HepG2 (cell line): ENCODE measurements around the gene ELANE. TPM values are rescaled to one million over a fixed set of nuclear protein-coding genes. Genes with fewer than 3 reads are reported as not detected.

Source experiments
- ATAC-seq: fragments of 200-7000 bp; cut with Tn5 transposase; 3 replicates; pipeline ENCODE4 v1.9.1; 2020; ENCODE audit warnings: mild to moderate bottlenecking, moderate library complexity
- BruUV-seq: library from RNA; stranded (reverse); fragments of 400-500 nt; replicated peaks from 2 replicates; lab custom pipeline; 2021; lab: Mats Ljungman, UMichigan
- CTCF ChIA-PET: fragments of 300-600 bp; formaldehyde crosslinking; extraction: SDS; loops from one replicate; lab custom pipeline; 2021; ENCODE audit warnings: low total read pairs, inconsistent platforms, low intra/inter-chr PET ratio; lab: Yijun Ruan, JAX
- POLR2A ChIA-PET: fragments of 350-600 bp; sonication (Branson Sonifier 250); formaldehyde crosslinking; loops from one replicate; lab custom pipeline; 2020; ENCODE audit warnings: antibody characterized with exemption, inconsistent platforms; lab: Yijun Ruan, JAX
- DNase-seq: peaks from one replicate; pipeline ENCODE4 v3.0.0-alpha.2; 2015; ENCODE audit warnings: low spot score
- FAIRE-seq: peaks from 3 replicates; lab custom pipeline; 2011; peaks lifted over from hg19 to GRCh38; lab: Jason Lieb, UNC
- H2AFZ ChIP-seq: one replicate; pipeline ENCODE4 v1.6.1; 2011; ENCODE audit warnings: low read length, inconsistent platforms
- H3K27ac ChIP-seq: fragments of 300-600 bp; 3 replicates; pipeline ENCODE4 v1.8.0; 2011; ENCODE audit warnings: mixed run types, mild to moderate bottlenecking, mixed read lengths, low read length, inconsistent platforms; ENCODE audit not compliant: insufficient read depth; ENCODE audit errors: extremely low read length
- H3K27me3 ChIP-seq, 2 experiments: fragments of 200-600 bp in 1 of 2; 2 replicates in 1 of 2; 3 replicates in 1 of 2; pipeline versions ENCODE4 v1.6.0 to v1.8.0; 2011; ENCODE audit warnings: low read length in 2 of 2, mild to moderate bottlenecking in 2 of 2, moderate library complexity in 2 of 2, inconsistent platforms in 1 of 2; ENCODE audit not compliant: insufficient read depth in 2 of 2, control insufficient read depth in 1 of 2
- H3K36me3 ChIP-seq, 2 experiments: fragments of 200-600 bp in 1 of 2; replicated peaks in 1 of 2; 2 replicates in 1 of 2; 3 replicates in 1 of 2; pipeline versions ENCODE4 v1.5.1 to v1.8.0; 2011; ENCODE audit warnings: low read length in 2 of 2, inconsistent platforms in 1 of 2; ENCODE audit not compliant: insufficient read depth in 2 of 2, control insufficient read depth in 1 of 2
- H3K4me1 ChIP-seq: 2 replicates; pipeline ENCODE4 v1.5.1; 2012; ENCODE audit warnings: low read length, inconsistent platforms; ENCODE audit not compliant: insufficient read depth
- H3K4me2 ChIP-seq: 2 replicates; pipeline ENCODE4 v1.6.0; 2011; ENCODE audit warnings: low read depth, low read length, inconsistent platforms
- H3K4me3 ChIP-seq, 3 experiments: fragments of 200-600 bp in 1 of 3; sonication (generic), shearing (Covaris generic) in 1 of 3; replicated peaks in 1 of 3; 2 replicates each; pipeline ENCODE4 v1.5.1; 2011 to 2016; ENCODE audit warnings: low read length in 3 of 3, inconsistent platforms in 2 of 3, low read depth in 2 of 3, mild to moderate bottlenecking in 2 of 3, control low read depth in 1 of 3, mixed read lengths in 1 of 3; ENCODE audit not compliant: insufficient read depth in 1 of 3
- H3K79me2 ChIP-seq: one replicate; pipeline ENCODE4 v1.6.1; 2011; ENCODE audit warnings: low read length, inconsistent platforms; ENCODE audit not compliant: insufficient read depth
- H3K9ac ChIP-seq: 2 replicates; pipeline ENCODE4 v1.6.0; 2011; ENCODE audit warnings: mild to moderate bottlenecking, low read depth, low read length, inconsistent platforms; ENCODE audit not compliant: insufficient read depth
- H3K9me3 ChIP-seq: 2 replicates; pipeline ENCODE4 v1.5.1; 2012; ENCODE audit warnings: mild to moderate bottlenecking, low read length
- H4K20me1 ChIP-seq: 2 replicates; pipeline ENCODE4 v1.6.0; 2011; ENCODE audit warnings: inconsistent platforms, mild to moderate bottlenecking, low read length, moderate library complexity; ENCODE audit not compliant: insufficient read depth
- ATAD3A ChIP-seq: sonication (generic); formaldehyde crosslinking; IDR thresholded peaks from 2 replicates; pipeline ENCODE4 v1.4.0; 2020; ENCODE audit warnings: missing genetic modification reagents
- NFRKB ChIP-seq: fragments of 450-650 bp; IDR thresholded peaks from 2 replicates; pipeline ENCODE4 v1.6.1; 2017
- NONO ChIP-seq, 2 experiments: fragments of 450-650 bp in 1 of 2; sonication (generic) in 1 of 2; formaldehyde crosslinking in 1 of 2; IDR thresholded peaks in 1 of 2; conservative IDR thresholded peaks in 1 of 2; 2 replicates each; pipeline versions ENCODE4 v1.6.1 to v1.8.0; 2017 to 2022; ENCODE audit warnings: mild to moderate bottlenecking in 1 of 2, missing genetic modification reagents in 1 of 2, moderate library complexity in 1 of 2
- SCMH1 ChIP-seq: sonication (generic); formaldehyde crosslinking; IDR thresholded peaks from 2 replicates; pipeline ENCODE4 v1.9.0; 2021; ENCODE audit warnings: missing genetic modification reagents, mild to moderate bottlenecking, borderline replicate concordance
- TEAD2 ChIP-seq: sonication (generic); formaldehyde crosslinking; IDR thresholded peaks from 2 replicates; pipeline ENCODE4 v1.9.0; 2021; ENCODE audit warnings: missing genetic modification reagents
- ZFP91 ChIP-seq: sonication (generic); formaldehyde crosslinking; IDR thresholded peaks from 2 replicates; pipeline ENCODE4 v1.9.0; 2022; ENCODE audit warnings: missing genetic modification reagents, mild to moderate bottlenecking, borderline replicate concordance
- ZNF281 ChIP-seq: sonication (generic); formaldehyde crosslinking; IDR thresholded peaks from 2 replicates; pipeline ENCODE4 v1.4.0; 2020; ENCODE audit warnings: missing genetic modification reagents, borderline replicate concordance
- ZNF768 ChIP-seq: sonication (generic); formaldehyde crosslinking; IDR thresholded peaks from 2 replicates; pipeline ENCODE4 v1.4.0; 2020; ENCODE audit warnings: missing genetic modification reagents
- ZNF788 ChIP-seq: sonication (generic); formaldehyde crosslinking; IDR thresholded peaks from 2 replicates; pipeline ENCODE4 v1.5.0; 2020; ENCODE audit warnings: mild to moderate bottlenecking, missing genetic modification reagents, borderline replicate concordance
- ZSCAN22 ChIP-seq: sonication (generic); formaldehyde crosslinking; IDR thresholded peaks from 2 replicates; pipeline ENCODE4 v1.4.0; 2020; ENCODE audit warnings: mild to moderate bottlenecking, missing genetic modification reagents
- WGBS: methylation state at CpG from one replicate; pipeline ENCODE4 v1.1.6; 2017; ENCODE audit warnings: low lambda C conversion rate; 5-methylcytosine and 5-hydroxymethylcytosine counted together
- in situ Hi-C: cut with HindIII; loops from 2 replicates; pipeline ENCODE4 v1.10.0; 2017; ENCODE audit warnings: low pct_unique_long_range_greater_than_20kb; ENCODE audit not compliant: extremely low pct_ligation_motif_present
- intact Hi-C: fragments of 100-400 bp; cut with micrococcal nuclease; formaldehyde crosslinking; loops from one replicate; pipeline ENCODE4 v1.10.0; 2022; ENCODE audit not compliant: unreplicated experiment
- polyA plus RNA-seq, 8 experiments: library from polyadenylated mRNA; depleted of rRNA in 3 of 8; stranded (reverse) in 7 of 8; unstranded in 1 of 8; fragments of >200 nt; fragmentation: Illumina TruSeq in 4 of 8; extraction: Trizol in 4 of 8; gene quantifications; 2 replicates each; pipeline versions ENCODE4 v1.2.1 to v1.2.3, GENCODE V29; 2011 to 2016; ENCODE audit warnings: low read depth in 4 of 8, missing spikeins in 1 of 8, mixed read lengths in 1 of 8; ENCODE audit not compliant: insufficient read depth in 1 of 8
- total RNA-seq, 5 experiments: library from RNA; depleted of rRNA; stranded (reverse); fragments of >200 nt; fragmentation: Illumina TruSeq; extraction: Trizol; gene quantifications; 2 replicates each; pipeline ENCODE4 v1.2.3, GENCODE V29; 2016; ENCODE audit warnings: low read depth in 1 of 5

The ELANE gene
- total and polyA plus RNA-seq, 2 of the 13 experiments (the other 11 are each of a cell fraction or from before 2014, with no cell fraction given): not detected

- 64% methylated on average over 12 of the region's 18 CpGs for WGBS
- TF ChIP-seq ZSCAN22 (CRISPR knock-in tag): peak; percentile 96
- TF ChIP-seq NFRKB: no peak
- no peak overlapping the region for H2AFZ ChIP-seq
- no TSS peak for BruUV-seq
- peaks cover 11 to 40% of the 10 kb centered on the region in 2 experiments for H3K27me3 ChIP-seq
- CTCF ChIA-PET: no interaction called here
- no peak overlapping the region for H3K4me3 ChIP-seq
- no peak overlapping the region for H3K9ac ChIP-seq
- no peaks in the 10 kb centered on the region for H3K36me3 ChIP-seq
- no peak overlapping the region for H3K27ac ChIP-seq
- H3K9me3 ChIP-seq: no peaks in the 10 kb centered on the region
- DNase-seq (no peak), ATAC-seq (no peak), FAIRE-seq (no peak)
- H3K79me2 ChIP-seq: no peaks in the 10 kb centered on the region
- H3K4me2 ChIP-seq: no peak overlapping the region
- H4K20me1 ChIP-seq: no peaks in the 10 kb centered on the region
- in situ Hi-C loops: no loop called here
- POLR2A ChIA-PET: no interaction called here
- peaks cover 14% of the 10 kb centered on the region for H3K4me1 ChIP-seq
- intact Hi-C loops: no loop called here
Observed at GRCh38 chr19:829129-829758, 22.9 kb upstream of the ELANE start.

- Histone ChIP-seq H2AFZ (no peak overlapping the region), H3K9ac (no peak overlapping the region), H3K4me1 (peaks cover 27% of the 10 kb centered on the region), H3K36me3 (no peaks in the 10 kb centered on the region), H4K20me1 (no peaks in the 10 kb centered on the region), H3K4me3 (peak overlapping the region in 1 of 3 experiments; percentile 33; a peak in 1 of 6 replicates), H3K4me2 (peak overlapping the region; percentile 42), H3K79me2 (no peaks in the 10 kb centered on the region), H3K9me3 (no peaks in the 10 kb centered on the region), H3K27ac (no peak overlapping the region), H3K27me3 (peaks cover 13 to 47% of the 10 kb centered on the region in 2 experiments)
- FAIRE-seq (no peak), DNase-seq (no peak), ATAC-seq (peak; percentile 29)
- WGBS: 1% methylated on average over 8 of the region's 38 CpGs
- intact Hi-C loops (no loop called here), in situ Hi-C loops (no loop called here)
- BruUV-seq: no TSS peak
- ChIA-PET POLR2A (interaction anchor here (1.0 kb wide), 1 partner anchor 33 kb away, joined by 3 read pairs; no protein-coding TSS in a partner anchor), CTCF (no interaction called here)
- TF ChIP-seq ATAD3A (CRISPR knock-in tag) (no peak), TEAD2 (CRISPR knock-in tag) (no peak), NONO (IDR thresholded peaks at IDR 0.05) (no peak), NONO (CRISPR knock-in tag; conservative IDR thresholded peaks at IDR 0.05) (no peak), ZNF788 (no peak), ZFP91 (0 out of 2 replicates have a peak, but pooled peaks have one; percentile 7), ZNF281 (peak; percentile 41; the same call in 1 of the 2 replicates), SCMH1 (no peak), ZNF768 (peak; percentile 99)
Observed at GRCh38 chr19:831407-832369, 20.4 kb upstream of the ELANE start.
